Measurements from ENCODE around the gene THADA. TPM values are rescaled to one million over a fixed set of nuclear protein-coding genes. Genes with fewer than 3 reads are reported as not detected.

The THADA gene
- total RNA-seq, 2 donors from 2014 or later, result 36.3 to 36.9 TPM

DNA sequence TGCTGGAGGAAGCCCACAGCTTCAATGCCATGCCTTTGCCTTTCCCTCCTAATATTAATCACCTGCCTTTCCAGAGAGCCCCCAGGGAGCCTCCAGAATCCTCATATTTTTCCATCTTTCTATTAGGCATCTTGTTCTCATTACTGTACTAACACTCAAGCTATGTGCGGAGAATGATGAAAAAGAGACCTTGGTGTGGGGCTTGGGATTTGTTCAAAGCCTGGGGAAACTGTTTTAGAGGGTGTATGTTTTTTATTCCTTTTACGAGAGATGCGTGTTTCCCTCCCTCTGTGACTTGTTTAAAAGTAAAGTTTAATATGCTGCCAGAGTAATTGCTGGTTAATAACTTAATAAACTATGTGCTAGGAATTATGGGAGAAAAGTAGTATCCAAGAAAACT is 267.0 kb downstream of the THADA start:
- Mint-ChIP-seq H3K27ac (no peak overlapping the region), H3K4me3 (no peak overlapping the region), H3K4me1 (no peaks in the 10 kb centered on the region), H3K27me3 (no peaks in the 10 kb centered on the region), H3K9me3 (no peaks in the 10 kb centered on the region), H3K36me3 (ENCODE audit: low read depth) (peaks cover 25% of the 10 kb centered on the region)
- ATAC-seq (replicated peaks), result no peak

DNA sequence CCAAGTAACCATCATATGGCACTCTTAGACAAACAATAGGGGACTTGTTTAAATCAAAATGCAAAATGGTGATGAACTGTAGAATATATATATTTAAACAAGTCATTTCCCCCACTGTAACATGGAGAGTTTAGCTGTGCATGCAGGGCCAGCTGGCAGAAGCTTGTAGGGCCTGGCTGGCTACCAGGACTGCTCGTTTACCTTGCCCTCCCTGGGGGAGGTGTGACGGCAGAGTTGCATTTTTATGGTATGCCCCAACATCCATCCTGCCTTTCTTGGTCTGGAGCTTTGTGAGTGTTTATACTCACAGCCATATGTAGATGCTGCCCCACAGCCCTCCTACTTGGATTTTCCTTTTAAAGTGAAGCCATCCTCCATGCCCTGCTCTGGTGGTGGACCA is 267.7 kb downstream of the THADA start:
- Mint-ChIP-seq H3K36me3 (ENCODE audit: low read depth) (peaks cover 21% of the 10 kb centered on the region), H3K27ac (no peak overlapping the region), H3K4me3 (no peak overlapping the region), H3K9me3 (no peaks in the 10 kb centered on the region), H3K4me1 (no peaks in the 10 kb centered on the region), H3K27me3 (no peaks in the 10 kb centered on the region)
- ATAC-seq (replicated peaks), result no peak

DNA sequence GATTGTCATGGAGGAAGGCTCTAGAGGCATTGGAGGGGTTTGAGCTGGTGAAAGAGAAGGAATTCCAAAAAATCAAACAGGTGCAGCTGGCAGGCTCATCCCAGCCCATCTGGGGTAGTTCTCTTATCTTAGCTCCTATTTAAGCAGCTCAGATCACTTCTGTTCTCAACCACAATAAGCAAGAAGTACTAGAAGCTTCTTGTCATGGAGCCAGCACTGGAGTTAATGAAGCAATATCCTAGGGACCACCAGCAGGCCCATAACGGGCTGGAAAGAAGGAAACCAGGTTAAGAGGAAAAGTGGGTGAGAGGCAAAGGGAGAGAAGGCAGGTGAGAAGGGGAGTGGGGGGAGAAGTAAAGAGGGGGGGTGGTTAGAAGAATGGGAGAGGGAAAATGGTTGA is 268.7 kb downstream of the THADA start:
- no peaks in the 10 kb centered on the region for H3K9me3 Mint-ChIP-seq
- H3K4me1 Mint-ChIP-seq, result no peaks in the 10 kb centered on the region
- ATAC-seq (replicated peaks), result no peak
- no peak overlapping the region for H3K4me3 Mint-ChIP-seq
- peaks cover 11% of the 10 kb centered on the region for H3K36me3 Mint-ChIP-seq (ENCODE audit: low read depth)
- no peaks in the 10 kb centered on the region for H3K27me3 Mint-ChIP-seq
- no peak overlapping the region for H3K27ac Mint-ChIP-seq

DNA sequence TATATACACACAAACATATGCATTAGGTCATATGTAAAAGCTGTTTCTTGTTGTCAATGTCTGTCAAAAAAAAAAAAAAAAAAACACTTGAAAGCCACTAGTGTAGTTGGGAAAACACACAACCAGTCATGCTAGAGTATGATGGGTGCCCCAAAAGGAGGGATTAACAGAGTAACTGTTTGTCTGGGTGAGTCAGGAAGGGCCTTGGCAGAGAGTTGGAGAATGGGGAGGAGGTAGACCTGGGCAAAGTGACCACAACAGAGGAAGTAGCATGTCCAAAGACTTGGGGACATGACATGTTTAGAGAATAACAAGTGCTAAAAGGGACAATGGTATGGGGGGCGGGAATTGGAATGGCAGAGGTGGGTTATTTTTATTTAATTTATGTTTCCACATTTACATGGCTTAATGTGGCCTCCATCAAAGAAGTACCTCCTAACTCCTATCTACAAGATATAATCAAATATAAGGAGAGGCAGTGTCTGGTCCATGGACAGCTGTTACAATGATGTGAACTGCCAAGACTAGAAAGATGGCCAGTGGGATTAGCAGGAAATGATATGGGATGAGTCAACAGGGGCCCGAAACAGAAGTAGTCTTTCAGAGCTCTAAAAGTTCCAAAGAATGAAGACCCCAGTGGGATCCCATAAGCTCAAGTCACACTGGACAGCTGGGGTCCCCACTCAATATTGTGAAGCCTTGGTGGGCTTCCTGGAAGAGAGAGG is 269.6 kb downstream of the THADA start:
- Mint-ChIP-seq H3K4me3 (no peak overlapping the region), H3K27me3 (no peaks in the 10 kb centered on the region), H3K9me3 (no peaks in the 10 kb centered on the region), H3K36me3 (ENCODE audit: low read depth) (peaks cover 19% of the 10 kb centered on the region), H3K27ac (no peak overlapping the region), H3K4me1 (no peaks in the 10 kb centered on the region)
- no peak for ATAC-seq (replicated peaks)

DNA sequence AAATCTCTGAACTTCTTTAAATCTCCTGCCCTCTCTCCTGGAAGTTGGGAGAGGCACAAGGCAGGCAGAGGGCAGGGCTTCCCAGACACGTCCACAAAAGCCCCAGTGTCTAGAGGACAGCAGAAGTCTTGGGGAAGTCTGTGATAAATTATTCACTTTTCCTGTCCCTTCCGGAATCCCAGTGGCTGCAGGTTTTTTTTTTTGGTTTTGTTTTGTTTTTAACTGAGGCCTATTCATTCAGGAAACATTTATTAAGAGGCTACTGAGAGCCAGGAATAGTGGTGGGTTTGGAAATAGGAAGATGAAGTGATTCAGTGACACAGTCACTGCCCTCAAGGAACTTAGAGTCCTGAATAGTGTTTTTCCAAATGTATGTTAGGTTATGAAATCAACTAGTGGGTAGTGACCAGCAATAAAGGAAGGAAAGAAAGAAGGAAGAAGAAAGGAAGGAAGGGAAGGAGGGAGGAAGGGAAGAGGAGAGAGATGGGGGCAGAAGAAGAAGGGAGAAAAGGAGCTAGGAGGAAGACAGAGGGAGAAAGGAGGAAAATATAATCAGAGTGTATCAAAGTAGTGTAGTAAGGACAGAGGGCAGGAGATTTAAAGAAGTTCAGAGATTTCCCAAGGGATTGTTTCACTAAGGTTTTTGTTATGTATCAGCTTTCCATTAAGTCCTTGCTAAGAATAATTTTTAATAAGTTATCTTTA is 270.6 kb downstream of the THADA start:
- Mint-ChIP-seq H3K36me3 (ENCODE audit: low read depth) (peaks cover 27% of the 10 kb centered on the region), H3K27ac (no peak overlapping the region), H3K4me1 (no peaks in the 10 kb centered on the region), H3K9me3 (no peaks in the 10 kb centered on the region), H3K27me3 (no peaks in the 10 kb centered on the region), H3K4me3 (no peak overlapping the region)
- ATAC-seq (replicated peaks), result no peak

DNA sequence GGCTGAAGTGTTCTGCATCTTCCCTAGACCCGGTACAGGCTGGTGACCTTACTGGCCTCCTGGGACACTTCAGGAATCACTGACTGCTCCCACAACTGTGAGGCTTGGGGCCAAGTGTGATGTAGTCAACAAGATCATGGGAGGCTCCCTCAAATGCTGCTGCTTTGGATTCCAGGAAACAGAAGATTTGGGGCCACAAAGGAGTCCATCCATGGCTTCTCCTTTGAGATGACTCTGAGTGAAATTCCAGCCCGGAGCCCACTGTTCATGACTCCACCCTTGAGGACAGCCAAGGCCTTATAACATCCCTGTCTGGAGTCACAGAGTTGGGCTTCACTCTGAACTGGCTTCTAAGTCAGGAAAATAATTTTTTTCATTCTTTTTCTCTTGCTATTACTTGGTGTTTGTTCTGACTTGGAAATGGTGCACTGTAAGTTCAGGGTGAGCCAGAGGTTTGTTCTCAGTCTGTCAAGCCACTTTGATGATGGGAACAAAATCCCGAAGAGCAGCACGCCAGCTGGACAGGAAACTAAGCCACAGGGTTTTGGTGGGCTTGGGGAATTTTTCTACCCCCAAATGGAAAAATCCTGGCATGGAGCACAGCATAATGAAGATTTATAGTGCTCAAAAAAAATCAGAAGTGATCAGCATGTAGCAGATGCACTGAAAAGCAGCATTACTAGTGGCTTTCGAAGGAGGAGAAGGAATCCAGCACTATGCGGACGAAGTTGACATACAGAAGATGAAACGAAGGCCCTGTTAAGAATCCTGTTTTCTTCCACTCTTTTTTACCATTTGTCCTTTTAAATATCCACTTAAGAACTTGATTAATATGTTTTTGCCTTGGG is 271.4 kb downstream of the THADA start:
- Mint-ChIP-seq H3K4me3 (no peak overlapping the region), H3K27ac (no peak overlapping the region), H3K36me3 (ENCODE audit: low read depth) (peaks cover 34% of the 10 kb centered on the region), H3K4me1 (no peaks in the 10 kb centered on the region), H3K27me3 (no peaks in the 10 kb centered on the region), H3K9me3 (no peaks in the 10 kb centered on the region)
- ATAC-seq (replicated peaks), result no peak

DNA sequence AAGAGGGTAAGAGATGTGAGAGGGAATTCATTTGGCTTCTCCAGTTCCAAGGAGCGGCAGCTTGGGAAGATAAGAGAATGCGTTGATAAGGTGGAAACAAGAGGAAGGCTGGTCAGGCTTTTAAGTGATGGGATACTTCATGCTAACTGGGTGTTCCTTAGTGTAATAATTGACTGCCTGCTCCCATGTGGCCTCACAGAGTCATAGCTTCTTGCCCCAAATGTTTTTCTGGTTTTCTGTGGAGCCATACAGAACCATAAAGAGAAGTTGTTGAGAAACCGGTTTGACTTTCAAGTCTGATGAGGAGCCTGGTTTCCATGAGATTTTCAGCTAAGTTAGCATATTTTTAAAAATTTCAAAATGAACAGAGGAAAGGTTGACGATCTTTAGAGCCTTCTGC is 272.0 kb downstream of the THADA start:
- H3K4me3 Mint-ChIP-seq, result no peak overlapping the region
- no peaks in the 10 kb centered on the region for H3K4me1 Mint-ChIP-seq
- H3K9me3 Mint-ChIP-seq, result no peaks in the 10 kb centered on the region
- H3K36me3 Mint-ChIP-seq (ENCODE audit: low read depth), result peaks cover 41% of the 10 kb centered on the region
- ATAC-seq (replicated peaks), result no peak
- H3K27ac Mint-ChIP-seq, result no peak overlapping the region
- no peaks in the 10 kb centered on the region for H3K27me3 Mint-ChIP-seq

DNA sequence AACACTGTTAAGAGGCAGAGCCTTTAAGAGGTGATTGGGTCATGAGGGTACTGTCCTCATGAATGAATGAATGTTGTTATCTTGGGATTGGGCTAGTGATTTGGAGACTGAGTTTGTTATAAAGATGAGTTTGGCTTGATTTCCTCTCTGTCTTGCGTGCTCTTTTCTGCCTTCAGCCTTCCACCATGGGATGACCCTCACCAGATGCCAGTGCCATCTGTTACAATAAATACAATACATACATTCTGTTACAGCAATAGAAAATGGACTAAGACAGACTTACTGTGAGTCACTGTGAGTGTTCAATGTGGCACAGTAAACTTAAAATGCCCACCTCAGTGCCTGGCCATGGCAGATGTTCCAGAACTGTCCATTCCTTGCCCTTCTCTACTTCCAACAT is 274.4 kb downstream of the THADA start:
- no peaks in the 10 kb centered on the region for H3K4me1 Mint-ChIP-seq
- no peak for ATAC-seq (replicated peaks)
- H3K9me3 Mint-ChIP-seq, result no peaks in the 10 kb centered on the region

DNA sequence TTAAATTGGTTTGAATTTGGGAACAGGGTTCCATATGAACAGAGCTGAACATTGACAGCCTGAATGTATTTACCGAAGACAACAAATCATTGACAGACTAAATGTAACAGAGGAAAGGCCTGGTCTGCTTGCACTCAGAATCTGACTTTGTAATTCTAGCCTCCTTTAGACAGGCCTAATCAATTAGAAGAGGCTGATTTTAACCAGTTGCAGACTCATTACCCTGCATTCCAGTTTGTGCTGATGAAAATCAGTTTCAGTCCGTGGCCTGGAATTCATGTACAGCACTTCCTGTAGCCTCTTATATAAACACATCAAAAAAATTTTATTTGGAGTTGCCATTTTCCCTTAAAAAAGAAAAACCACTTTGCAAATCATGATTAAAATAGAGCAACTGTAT is 276.3 kb downstream of the THADA start:
- H3K36me3 Mint-ChIP-seq (ENCODE audit: low read depth), result peaks cover 38% of the 10 kb centered on the region
- no peaks in the 10 kb centered on the region for H3K4me1 Mint-ChIP-seq
- H3K9me3 Mint-ChIP-seq, result no peaks in the 10 kb centered on the region
- no peak overlapping the region for H3K4me3 Mint-ChIP-seq
- no peak overlapping the region for H3K27ac Mint-ChIP-seq
- no peak for ATAC-seq (replicated peaks)
- H3K27me3 Mint-ChIP-seq, result no peaks in the 10 kb centered on the region

More for the DNA sequence above, 274.4 kb downstream of the THADA start:
- H3K27me3 Mint-ChIP-seq, result no peaks in the 10 kb centered on the region
- no peak overlapping the region for H3K4me3 Mint-ChIP-seq
- no peak overlapping the region for H3K27ac Mint-ChIP-seq
- H3K36me3 Mint-ChIP-seq (ENCODE audit: low read depth), result peaks cover 40% of the 10 kb centered on the region

DNA sequence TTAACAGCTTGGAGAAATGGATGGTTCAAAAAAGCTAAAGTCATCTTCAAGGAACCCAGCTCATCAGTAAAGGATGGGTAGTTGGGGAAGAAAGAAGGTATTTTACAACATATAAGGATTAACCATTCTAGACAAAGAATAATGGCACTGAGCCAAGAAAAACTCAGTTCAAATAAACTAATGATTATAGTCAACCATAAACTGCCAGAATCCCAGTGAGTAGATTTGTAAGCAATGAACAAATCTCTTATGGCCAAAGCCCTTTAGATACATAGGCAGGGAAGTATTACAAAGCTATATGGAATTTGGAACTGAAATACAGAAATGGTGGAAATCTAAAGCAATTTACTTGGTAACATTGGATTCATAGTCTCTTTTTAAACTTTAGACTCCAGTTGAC is 277.0 kb downstream of the THADA start:
- Mint-ChIP-seq H3K27me3 (no peaks in the 10 kb centered on the region), H3K9me3 (no peaks in the 10 kb centered on the region), H3K4me1 (no peaks in the 10 kb centered on the region), H3K4me3 (no peak overlapping the region), H3K36me3 (ENCODE audit: low read depth) (peaks cover 38% of the 10 kb centered on the region), H3K27ac (no peak overlapping the region)
- ATAC-seq (replicated peaks), result no peak

DNA sequence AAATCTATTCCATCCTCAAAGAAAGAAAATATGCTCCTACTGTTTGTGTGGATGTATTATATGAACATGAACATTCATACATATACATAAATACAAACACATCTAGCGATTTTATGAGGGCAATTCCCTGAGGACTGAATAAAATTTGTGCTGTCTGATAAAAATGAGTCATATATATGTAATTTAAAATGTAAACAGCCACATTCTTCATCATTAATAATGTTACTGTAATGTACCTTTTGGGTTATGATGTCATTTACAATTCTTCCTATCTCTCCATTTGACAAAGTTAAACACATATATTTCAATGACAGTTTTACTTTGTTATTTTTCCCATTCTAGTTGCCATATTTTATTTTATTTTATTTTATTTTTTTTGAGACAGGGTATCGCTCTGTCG is 278.2 kb downstream of the THADA start:
- Mint-ChIP-seq H3K27ac (no peak overlapping the region), H3K36me3 (ENCODE audit: low read depth) (peaks cover 38% of the 10 kb centered on the region), H3K27me3 (no peaks in the 10 kb centered on the region), H3K4me1 (no peaks in the 10 kb centered on the region), H3K9me3 (no peaks in the 10 kb centered on the region), H3K4me3 (no peak overlapping the region)
- no peak for ATAC-seq (replicated peaks)

DNA sequence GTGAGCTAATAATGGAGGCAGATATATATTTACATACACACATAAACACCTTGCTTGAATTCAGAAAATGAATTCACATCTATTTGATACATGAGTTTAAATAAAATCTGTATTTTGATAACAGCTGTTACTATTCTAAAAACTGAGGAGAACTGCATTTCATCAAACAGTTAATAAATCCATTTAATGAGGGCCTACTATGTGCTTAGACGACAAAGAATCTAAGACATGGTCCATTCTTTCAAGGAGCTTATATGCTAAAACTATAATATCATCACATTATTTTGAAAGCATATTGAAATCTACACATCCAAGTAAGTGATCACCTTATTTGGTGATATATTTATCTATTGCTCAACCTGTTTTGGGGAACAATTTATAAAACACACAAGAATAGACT is 278.6 kb downstream of the THADA start:
- no peak for ATAC-seq (replicated peaks)
- Mint-ChIP-seq H3K4me3 (no peak overlapping the region), H3K36me3 (ENCODE audit: low read depth) (peaks cover 38% of the 10 kb centered on the region), H3K27ac (no peak overlapping the region), H3K4me1 (no peaks in the 10 kb centered on the region), H3K27me3 (no peaks in the 10 kb centered on the region), H3K9me3 (no peaks in the 10 kb centered on the region)

DNA sequence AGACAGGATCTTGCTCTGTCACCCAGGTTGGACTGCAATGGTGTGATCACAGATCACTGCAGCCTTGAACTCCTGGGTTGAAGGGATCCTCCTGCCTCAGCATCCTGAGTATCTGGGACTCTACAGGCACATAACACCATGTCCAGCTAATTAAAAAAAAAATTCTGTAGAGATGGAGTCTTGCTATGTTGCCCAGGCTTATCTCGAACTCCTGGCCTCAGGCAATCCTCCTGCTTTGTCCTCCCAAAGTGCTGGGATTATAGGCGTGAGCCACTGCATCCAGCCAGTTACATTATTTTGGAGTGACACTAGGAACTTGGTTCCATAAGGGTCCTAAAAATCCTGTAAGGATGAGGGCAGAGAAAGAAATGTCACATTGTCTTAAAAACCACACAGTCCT is 280.4 kb downstream of the THADA start:
- Mint-ChIP-seq H3K4me1 (no peaks in the 10 kb centered on the region), H3K9me3 (no peaks in the 10 kb centered on the region), H3K36me3 (ENCODE audit: low read depth) (peaks cover 39% of the 10 kb centered on the region), H3K27me3 (no peaks in the 10 kb centered on the region), H3K4me3 (no peak overlapping the region), H3K27ac (no peak overlapping the region)
- no peak for ATAC-seq (replicated peaks)

DNA sequence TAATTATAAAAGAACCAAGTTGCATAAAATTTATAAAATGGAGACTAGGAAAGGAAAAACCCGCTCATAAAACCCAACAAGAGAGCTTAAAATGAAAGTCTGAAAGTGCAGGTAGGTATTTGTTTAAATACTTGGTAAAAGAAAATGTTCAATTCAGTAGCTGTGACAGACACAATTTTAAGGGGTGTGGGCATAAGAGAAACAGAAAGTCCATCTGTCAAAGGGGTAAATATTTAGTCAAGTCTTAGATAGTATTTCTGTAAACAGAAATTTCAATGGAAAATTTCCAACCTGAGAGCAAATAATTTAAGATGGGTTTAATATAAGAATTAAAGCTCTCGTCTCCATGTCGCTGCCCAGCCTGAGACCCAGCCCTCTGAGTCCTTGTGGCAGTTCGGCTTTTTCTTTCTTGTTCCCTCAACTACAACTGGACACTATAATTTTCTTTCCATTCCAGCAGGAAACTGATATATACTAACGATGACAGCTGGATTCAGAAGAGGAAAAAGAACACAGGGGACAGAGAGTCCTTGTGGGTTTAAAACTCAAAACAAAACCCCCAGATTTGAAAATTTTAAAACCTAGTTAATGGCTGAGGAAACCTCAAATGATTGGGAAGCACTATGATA is 281.4 kb downstream of the THADA start:
- H3K27me3 Mint-ChIP-seq, result no peaks in the 10 kb centered on the region
- H3K4me1 Mint-ChIP-seq, result no peaks in the 10 kb centered on the region
- no peak overlapping the region for H3K4me3 Mint-ChIP-seq
- no peak for ATAC-seq (replicated peaks)
- no peaks in the 10 kb centered on the region for H3K9me3 Mint-ChIP-seq
- H3K36me3 Mint-ChIP-seq (ENCODE audit: low read depth), result peaks cover 31% of the 10 kb centered on the region
- no peak overlapping the region for H3K27ac Mint-ChIP-seq
